Fibroblast of mammary gland (primary cell): ENCODE data around the gene WASL.
"Not testable (repeated sequence)": the region's sequence is repeated elsewhere in the genome, so short reads cannot be mapped to it uniquely, and the experiment has no call there.

Experiments
- DNase-seq: peaks from one replicate; pipeline ENCODE4 v3.0.0-alpha.2; 2010; ENCODE audit warnings: low read depth
- H3K4me3 ChIP-seq: 2 replicates; pipeline ENCODE4 v1.5.1; 2011; ENCODE audit warnings: low read depth, mild to moderate bottlenecking, low read length, moderate library complexity; ENCODE audit not compliant: control insufficient read depth
- CTCF ChIP-seq: conservative IDR thresholded peaks from 2 replicates; pipeline ENCODE4 v1.5.1; 2011; ENCODE audit warnings: low read depth, low read length, inconsistent platforms; ENCODE audit not compliant: control insufficient read depth, insufficient read depth

The WASL gene

GRCh38 chr7:123725586-123726171 is 23.1 kb downstream of the WASL start:
- H3K4me3 ChIP-seq = no peak overlapping the region
- DNase-seq = no peak
- TF ChIP-seq CTCF = no peak

GRCh38 chr7:123724817-123725253 is 24.0 kb downstream of the WASL start:
- no peak overlapping the region for H3K4me3 ChIP-seq
- no peak for TF ChIP-seq CTCF
- no peak for DNase-seq

GRCh38 chr7:123723913-123724312 is 24.9 kb downstream of the WASL start:
- TF ChIP-seq CTCF = no peak
- H3K4me3 ChIP-seq = no peak overlapping the region
- no peak for DNase-seq

- not testable (repeated sequence) for DNase-seq, H3K4me3 ChIP-seq
These were observed 28.3 kb downstream of the WASL start for GRCh38 chr7:123720527-123720926.

- DNase-seq = peak; percentile 17
- H3K4me3 ChIP-seq = no peak overlapping the region
- no peak for TF ChIP-seq CTCF
These were observed 29.5 kb downstream of the WASL start for GRCh38 chr7:123719197-123719721.

GRCh38 chr7:123718773-123719172 is 30.0 kb downstream of the WASL start:
- DNase-seq = no peak
- no peak overlapping the region for H3K4me3 ChIP-seq
- no peak for TF ChIP-seq CTCF

- DNase-seq = no peak
- H3K4me3 ChIP-seq = no peak overlapping the region
- no peak for TF ChIP-seq CTCF
These were observed 31.1 kb downstream of the WASL start for GRCh38 chr7:123717689-123718088.
